Osteoblast (primary cell): ENCODE measurements around the gene ARMC7. TPM values are rescaled to one million over a fixed set of nuclear protein-coding genes. Genes with fewer than 3 reads are reported as not detected.

Source experiments
- DNase-seq: peaks from one replicate; pipeline ENCODE4 v3.0.0; 2011; ENCODE audit warnings: low spot score, mixed read lengths; ENCODE audit not compliant: insufficient read length; ENCODE audit errors: missing footprints
- H2AFZ ChIP-seq: 2 replicates; pipeline ENCODE4 v1.6.0; 2011; ENCODE audit warnings: mild to moderate bottlenecking, low read length
- H3K27ac ChIP-seq: 2 replicates; pipeline ENCODE4 v1.5.1; 2011; ENCODE audit warnings: mild to moderate bottlenecking, low read depth, low read length, moderate library complexity
- H3K27me3 ChIP-seq: 2 replicates; pipeline ENCODE4 v1.6.0; 2012; ENCODE audit warnings: mild to moderate bottlenecking, control low read depth, inconsistent platforms, low read length, moderate library complexity; ENCODE audit not compliant: insufficient read depth
- H3K36me3 ChIP-seq: 2 replicates; pipeline ENCODE4 v1.5.1; 2011; ENCODE audit warnings: mild to moderate bottlenecking, low read length, control low read depth, moderate library complexity; ENCODE audit not compliant: insufficient read depth
- H3K4me1 ChIP-seq: 2 replicates; pipeline ENCODE4 v1.5.1; 2011; ENCODE audit warnings: mild to moderate bottlenecking, low read length, control low read depth, moderate library complexity; ENCODE audit not compliant: insufficient read depth
- H3K4me2 ChIP-seq: 2 replicates; pipeline ENCODE4 v1.6.0; 2011; ENCODE audit warnings: mild to moderate bottlenecking, low read length; ENCODE audit not compliant: insufficient read depth
- H3K4me3 ChIP-seq: fragments of 200-600 bp; sonication (generic); 3 replicates; pipeline ENCODE4 v1.5.1; 2012; ENCODE audit warnings: mild to moderate bottlenecking, low read length, inconsistent platforms; ENCODE audit not compliant: insufficient read depth
- H3K79me2 ChIP-seq: 2 replicates; pipeline ENCODE4 v1.6.0; 2012; ENCODE audit warnings: mild to moderate bottlenecking, low read length, control low read depth, inconsistent platforms; ENCODE audit not compliant: insufficient read depth
- H3K9me3 ChIP-seq: 2 replicates; pipeline ENCODE4 v1.5.1; 2011; ENCODE audit warnings: low read depth, low read length, control low read depth
- H4K20me1 ChIP-seq: 2 replicates; pipeline ENCODE4 v1.6.0; 2012; ENCODE audit warnings: mild to moderate bottlenecking, low read length, control low read depth; ENCODE audit not compliant: insufficient read depth
- CTCF ChIP-seq: IDR thresholded peaks from 2 replicates; pipeline ENCODE4 v1.5.1; 2011; ENCODE audit warnings: mild to moderate bottlenecking, low read depth, low read length, moderate library complexity; ENCODE audit errors: extremely low read depth
- total RNA-seq: library from RNA; depleted of rRNA; stranded (reverse); fragments of >200 nt; gene quantifications from 2 replicates; pipeline ENCODE4 v1.2.3, GENCODE V29; 2012

Gene ARMC7
- total RNA-seq, 1 donor: 3.3 TPM

GRCh38 chr17:75064867-75065561, 44.8 kb upstream of the ARMC7 start:
- Histone ChIP-seq H2AFZ (no peak overlapping the region), H3K4me2 (no peak overlapping the region), H3K27me3 (no peaks in the 10 kb centered on the region), H3K79me2 (no peaks in the 10 kb centered on the region), H3K9me3 (no peaks in the 10 kb centered on the region), H3K4me3 (no peak overlapping the region), H3K4me1 (peaks cover 7% of the 10 kb centered on the region), H4K20me1 (peaks cover 5% of the 10 kb centered on the region), H3K27ac (no peak overlapping the region), H3K36me3 (peaks cover 46% of the 10 kb centered on the region)
- no peak for TF ChIP-seq CTCF
- peak; percentile 76 for DNase-seq

DNA sequence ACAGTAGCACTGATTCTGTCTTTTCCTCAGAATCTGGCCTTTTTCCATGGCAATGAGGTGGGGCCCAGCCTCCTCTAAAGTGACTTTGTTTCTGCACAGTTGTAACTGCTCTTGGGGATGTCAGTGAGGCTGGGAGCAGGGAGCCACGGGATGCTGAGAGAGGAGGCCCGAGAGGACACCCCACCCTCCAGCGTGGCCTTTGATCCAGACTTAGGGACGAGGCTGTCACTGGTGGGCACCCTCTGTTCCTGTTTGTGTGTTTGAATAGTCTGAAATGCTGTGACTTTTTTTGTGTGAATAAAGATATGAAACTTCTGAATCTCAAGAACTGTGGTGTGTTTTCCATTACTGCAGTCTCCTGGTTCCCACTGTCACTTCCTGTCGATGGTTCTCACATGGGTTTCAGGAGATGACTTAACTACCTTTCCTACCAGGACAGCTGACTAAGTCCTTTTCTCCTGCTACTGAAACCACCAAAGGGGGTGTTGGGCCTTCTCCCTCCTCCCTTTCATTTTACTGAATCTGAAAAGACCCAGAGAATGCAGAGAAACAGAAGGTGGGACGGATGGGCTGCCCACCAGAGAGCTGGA, 44.1 kb upstream of the ARMC7 start:
- no peaks in the 10 kb centered on the region for H3K27me3 ChIP-seq
- H2AFZ ChIP-seq: no peak overlapping the region
- peaks cover 5% of the 10 kb centered on the region for H3K4me1 ChIP-seq
- no peaks in the 10 kb centered on the region for H3K79me2 ChIP-seq
- TF ChIP-seq CTCF: no peak
- no peak overlapping the region for H3K4me3 ChIP-seq
- H3K36me3 ChIP-seq: peaks cover 44% of the 10 kb centered on the region
- no peaks in the 10 kb centered on the region for H3K9me3 ChIP-seq
- peaks cover 5% of the 10 kb centered on the region for H4K20me1 ChIP-seq
- H3K27ac ChIP-seq: no peak overlapping the region
- DNase-seq: peak; percentile 59
- H3K4me2 ChIP-seq: no peak overlapping the region

GRCh38 chr17:75067856-75068255, 41.9 kb upstream of the ARMC7 start:
- Histone ChIP-seq H3K79me2 (no peaks in the 10 kb centered on the region), H3K4me1 (peaks cover 3% of the 10 kb centered on the region), H3K27me3 (no peaks in the 10 kb centered on the region), H3K36me3 (peaks cover 22% of the 10 kb centered on the region), H2AFZ (no peak overlapping the region), H3K4me3 (no peak overlapping the region), H4K20me1 (peaks cover 5% of the 10 kb centered on the region), H3K4me2 (no peak overlapping the region), H3K27ac (no peak overlapping the region), H3K9me3 (no peaks in the 10 kb centered on the region)
- DNase-seq: peak; percentile 75
- TF ChIP-seq CTCF: no peak

- Histone ChIP-seq H3K27me3 (no peaks in the 10 kb centered on the region), H3K4me3 (no peak overlapping the region), H3K79me2 (no peaks in the 10 kb centered on the region), H3K4me2 (no peak overlapping the region), H3K36me3 (peaks cover 13% of the 10 kb centered on the region), H3K4me1 (peaks cover 3% of the 10 kb centered on the region), H3K27ac (no peak overlapping the region), H4K20me1 (peaks cover 3% of the 10 kb centered on the region), H3K9me3 (no peaks in the 10 kb centered on the region), H2AFZ (no peak overlapping the region)
- DNase-seq: peak; percentile 9
- TF ChIP-seq CTCF: no peak
These were observed 41.0 kb upstream of the ARMC7 start for GRCh38 chr17:75068750-75069149.
